SK-N-SH treated with all-trans-retinoic acid at 6 μM for 48 hours (cell line): ENCODE data around the gene GABARAPL1.

Experiments used
- CREB5 ChIP-seq: fragments of 250-450 bp; sonication (Bioruptor Pico); IDR thresholded peaks from 2 replicates; pipeline ENCODE4 v1.5.1; 2020; ENCODE audit warnings: low read depth, mild to moderate bottlenecking, moderate library complexity
- PATZ1 ChIP-seq: fragments of 250-450 bp; sonication (Bioruptor Pico); IDR thresholded peaks from 2 replicates; pipeline ENCODE4 v1.8.0; 2020; ENCODE audit warnings: mild to moderate bottlenecking, moderate library complexity, borderline replicate concordance
- PPARA ChIP-seq: fragments of 250-450 bp; sonication (Bioruptor Pico); IDR thresholded peaks from 2 replicates; pipeline ENCODE4 v1.5.0; 2020; ENCODE audit warnings: mild to moderate bottlenecking, borderline replicate concordance
- RARB ChIP-seq: fragments of 250-450 bp; sonication (Bioruptor Pico); IDR thresholded peaks from 2 replicates; pipeline ENCODE4 v1.8.0; 2021; ENCODE audit warnings: mild to moderate bottlenecking, moderate library complexity
- SNAI2 ChIP-seq: fragments of 250-450 bp; sonication (Bioruptor Pico); IDR thresholded peaks from 2 replicates; pipeline ENCODE4 v1.5.0; 2020; ENCODE audit warnings: mild to moderate bottlenecking, moderate library complexity
- TCF4 ChIP-seq: fragments of 250-450 bp; sonication (Bioruptor Pico); IDR thresholded peaks from 2 replicates; pipeline ENCODE4 v1.8.0; 2021; ENCODE audit warnings: mild to moderate bottlenecking, moderate library complexity, borderline replicate concordance
- TSHZ2 ChIP-seq: fragments of 250-450 bp; sonication (Bioruptor Pico); IDR thresholded peaks from 2 replicates; pipeline ENCODE4 v1.5.0; 2020; ENCODE audit warnings: mild to moderate bottlenecking, moderate library complexity

GRCh38 chr12:10189653-10190052, 23.0 kb upstream of the GABARAPL1 start:
- no peak for TF ChIP-seq TSHZ2 (CRISPR knock-in tag)
- no peak for TF ChIP-seq PATZ1 (CRISPR knock-in tag)
- no peak for TF ChIP-seq SNAI2
- TF ChIP-seq PPARA (CRISPR knock-in tag): no peak
- no peak for TF ChIP-seq RARB (CRISPR knock-in tag)
- no peak for TF ChIP-seq CREB5
- TF ChIP-seq TCF4 (CRISPR knock-in tag): no peak
